Peyer's patch (tissue), 4 donors: ENCODE data around the gene BAHCC1.

Experiments used
- CTCF ChIP-seq, 6 experiments: fragments of 450-650 bp in 4 of 6; fragments of 200-600 bp in 2 of 6; sonication (generic) in 1 of 6; IDR thresholded peaks; one replicate each; pipeline ENCODE4 v1.5.1; 2017 to 2019; ENCODE audit warnings: antibody characterized with exemption in 6 of 6, mild to moderate bottlenecking in 3 of 6, moderate library complexity in 1 of 6
- POLR2A ChIP-seq, 2 donors: fragments of 450-650 bp; IDR thresholded peaks; one replicate each; pipeline ENCODE4 v1.5.1; 2017; ENCODE audit warnings: antibody characterized with exemption in 2 of 2, mild to moderate bottlenecking in 2 of 2, moderate library complexity in 2 of 2

DNA sequence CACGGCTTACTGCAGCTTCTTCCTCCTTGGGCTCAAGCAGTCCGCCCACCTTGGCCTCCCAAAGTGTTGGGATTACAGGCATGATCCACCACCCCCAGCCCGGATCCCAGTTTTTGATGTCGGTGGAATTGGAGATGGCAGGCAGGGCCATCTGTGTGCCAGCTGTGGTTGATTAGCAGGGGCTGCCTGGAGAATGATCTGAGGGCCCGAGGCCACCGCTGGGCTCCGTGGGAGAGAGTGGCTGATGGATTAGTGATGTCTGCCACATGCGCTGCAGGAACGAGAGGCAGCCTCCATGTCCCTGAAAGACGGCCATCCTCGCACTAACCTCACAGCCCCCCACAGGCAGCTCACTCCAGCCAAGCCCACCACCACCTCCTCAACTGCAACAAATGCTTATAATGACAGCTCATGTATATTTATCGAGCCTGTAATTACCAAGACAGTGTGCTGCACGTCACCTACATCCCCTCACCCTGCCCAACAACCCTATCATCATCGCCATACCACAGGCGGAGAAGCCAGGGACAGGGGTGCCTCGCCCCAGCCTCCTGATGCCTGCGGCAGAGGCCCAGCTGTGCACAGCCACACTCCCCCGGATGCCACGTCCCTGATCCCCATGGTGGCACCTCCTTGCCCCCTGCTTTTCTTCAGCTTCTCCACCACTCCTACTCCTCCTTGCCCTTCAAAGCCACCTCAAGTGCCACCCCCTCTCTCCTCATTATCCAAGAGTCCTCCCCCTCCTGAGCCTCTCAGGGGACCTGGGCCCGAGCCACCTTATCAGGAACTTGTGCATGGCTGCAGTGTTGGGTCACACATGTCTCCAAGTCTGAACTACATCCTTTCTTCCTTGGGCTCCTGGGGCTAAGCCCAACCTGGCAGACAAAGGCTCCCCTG, 84.2 kb downstream of the BAHCC1 start:
- no peak for TF ChIP-seq POLR2A (IDR thresholded peaks at IDR 0.05)
- TF ChIP-seq CTCF (IDR thresholded peaks at IDR 0.05), result no peak
